ENCODE measurements around the gene ASB15.

- TF ChIP-seq ZFP3 (CRISPR knock-in tag; IDR thresholded peaks at IDR 0.05) (no peak), PATZ1 (CRISPR knock-in tag; IDR thresholded peaks at IDR 0.05; ENCODE audit: borderline replicate concordance) (no peak), ARNTL (CRISPR knock-in tag; IDR thresholded peaks at IDR 0.05; ENCODE audit: borderline replicate concordance, low read depth) (no peak), RARB (CRISPR knock-in tag; IDR thresholded peaks at IDR 0.05) (no peak), ESRRG (CRISPR knock-in tag; IDR thresholded peaks at IDR 0.05) (no peak), ZNF8 (CRISPR knock-in tag; IDR thresholded peaks at IDR 0.05) (no peak), ZFP30 (CRISPR knock-in tag; IDR thresholded peaks at IDR 0.05) (no peak)
- TF ChIP-seq, protein P1, sequence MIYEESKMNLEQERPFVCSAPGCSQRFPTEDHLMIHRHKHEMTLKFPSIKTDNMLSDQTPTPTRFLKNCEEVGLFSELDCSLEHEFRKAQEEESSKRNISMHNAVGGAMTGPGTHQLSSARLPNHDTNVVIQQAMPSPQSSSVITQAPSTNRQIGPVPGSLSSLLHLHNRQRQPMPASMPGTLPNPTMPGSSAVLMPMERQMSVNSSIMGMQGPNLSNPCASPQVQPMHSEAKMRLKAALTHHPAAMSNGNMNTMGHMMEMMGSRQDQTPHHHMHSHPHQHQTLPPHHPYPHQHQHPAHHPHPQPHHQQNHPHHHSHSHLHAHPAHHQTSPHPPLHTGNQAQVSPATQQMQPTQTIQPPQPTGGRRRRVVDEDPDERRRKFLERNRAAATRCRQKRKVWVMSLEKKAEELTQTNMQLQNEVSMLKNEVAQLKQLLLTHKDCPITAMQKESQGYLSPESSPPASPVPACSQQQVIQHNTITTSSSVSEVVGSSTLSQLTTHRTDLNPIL (CRISPR knock-in tag; IDR thresholded peaks at IDR 0.05; ENCODE audit: low read depth), result no peak
These were observed 85.5 kb downstream of the ASB15 start for GRCh38 chr7:123687161-123687560.
